Measurements from ENCODE around the gene CITED2.

DNA sequence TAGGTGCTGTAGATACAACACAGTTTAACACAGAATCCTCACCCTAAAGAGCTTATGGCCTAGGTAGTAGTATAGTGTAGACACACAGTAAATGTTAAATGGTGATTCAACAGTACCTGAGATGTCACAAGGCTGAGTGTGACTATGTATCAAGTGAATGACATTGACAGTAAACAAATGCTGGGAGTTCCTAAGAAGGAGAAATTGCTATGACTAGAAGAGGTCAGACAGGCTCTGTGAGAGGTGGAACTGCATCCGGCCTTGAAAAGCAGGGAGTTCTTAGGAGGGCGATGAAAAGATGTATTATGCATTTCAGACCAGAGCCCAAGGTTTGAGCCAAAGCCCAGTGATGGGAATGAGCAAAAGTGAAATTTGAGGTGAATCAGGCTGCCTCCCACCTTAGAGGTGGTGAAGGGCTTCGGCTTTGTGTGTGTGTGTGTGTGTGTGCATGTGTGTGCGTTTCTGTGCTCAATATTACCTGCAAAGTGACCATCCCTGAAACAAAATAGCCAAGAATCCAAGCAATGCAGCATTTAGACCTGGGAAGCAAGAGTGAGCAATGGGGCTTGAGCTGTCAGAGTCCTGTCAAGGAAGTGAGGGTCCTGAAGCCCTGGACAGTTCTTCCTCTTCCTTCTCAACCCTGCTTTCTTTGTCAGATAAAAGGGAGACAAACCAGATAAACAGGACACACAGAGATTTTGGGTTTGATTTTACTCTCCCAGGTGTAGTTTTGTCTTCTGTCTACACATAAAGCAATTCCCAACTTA, 32.3 kb upstream of the CITED2 start:
- TF ChIP-seq, protein P1, sequence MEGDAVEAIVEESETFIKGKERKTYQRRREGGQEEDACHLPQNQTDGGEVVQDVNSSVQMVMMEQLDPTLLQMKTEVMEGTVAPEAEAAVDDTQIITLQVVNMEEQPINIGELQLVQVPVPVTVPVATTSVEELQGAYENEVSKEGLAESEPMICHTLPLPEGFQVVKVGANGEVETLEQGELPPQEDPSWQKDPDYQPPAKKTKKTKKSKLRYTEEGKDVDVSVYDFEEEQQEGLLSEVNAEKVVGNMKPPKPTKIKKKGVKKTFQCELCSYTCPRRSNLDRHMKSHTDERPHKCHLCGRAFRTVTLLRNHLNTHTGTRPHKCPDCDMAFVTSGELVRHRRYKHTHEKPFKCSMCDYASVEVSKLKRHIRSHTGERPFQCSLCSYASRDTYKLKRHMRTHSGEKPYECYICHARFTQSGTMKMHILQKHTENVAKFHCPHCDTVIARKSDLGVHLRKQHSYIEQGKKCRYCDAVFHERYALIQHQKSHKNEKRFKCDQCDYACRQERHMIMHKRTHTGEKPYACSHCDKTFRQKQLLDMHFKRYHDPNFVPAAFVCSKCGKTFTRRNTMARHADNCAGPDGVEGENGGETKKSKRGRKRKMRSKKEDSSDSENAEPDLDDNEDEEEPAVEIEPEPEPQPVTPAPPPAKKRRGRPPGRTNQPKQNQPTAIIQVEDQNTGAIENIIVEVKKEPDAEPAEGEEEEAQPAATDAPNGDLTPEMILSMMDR (IDR thresholded peaks at IDR 0.05) = no peak
- TF ChIP-seq EP300 (IDR thresholded peaks at IDR 0.05) = no peak
